ENCODE data around the gene HGFAC. TPM values are rescaled to one million over a fixed set of nuclear protein-coding genes. Genes with fewer than 3 reads are reported as not detected.

Gene HGFAC
- total RNA-seq, 1 donor from 2014 or later, result not detected

DNA sequence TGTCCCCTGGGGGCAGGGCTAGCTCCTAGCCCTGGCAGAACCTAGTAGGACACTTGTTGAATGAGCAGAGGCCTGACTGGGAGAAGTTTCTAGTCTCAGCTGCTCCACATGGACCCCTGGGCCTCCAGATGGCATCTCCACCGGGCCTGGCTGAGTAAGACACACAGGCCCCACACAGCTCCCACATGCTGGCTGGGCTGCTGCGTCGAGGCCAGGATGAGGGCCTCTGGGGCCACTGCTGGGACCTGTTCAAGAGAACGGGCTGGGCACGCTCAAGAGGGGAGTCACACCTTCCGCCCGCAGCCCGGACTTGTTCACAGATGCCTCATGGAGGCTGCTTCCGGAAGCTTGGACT, 4.2 kb upstream of the HGFAC start:
- no peak for DNase-seq (ENCODE audit: low read depth)
- no peak overlapping the region for H3K4me3 ChIP-seq (ENCODE audit: low read depth, low read length)
- TF ChIP-seq, protein P1, sequence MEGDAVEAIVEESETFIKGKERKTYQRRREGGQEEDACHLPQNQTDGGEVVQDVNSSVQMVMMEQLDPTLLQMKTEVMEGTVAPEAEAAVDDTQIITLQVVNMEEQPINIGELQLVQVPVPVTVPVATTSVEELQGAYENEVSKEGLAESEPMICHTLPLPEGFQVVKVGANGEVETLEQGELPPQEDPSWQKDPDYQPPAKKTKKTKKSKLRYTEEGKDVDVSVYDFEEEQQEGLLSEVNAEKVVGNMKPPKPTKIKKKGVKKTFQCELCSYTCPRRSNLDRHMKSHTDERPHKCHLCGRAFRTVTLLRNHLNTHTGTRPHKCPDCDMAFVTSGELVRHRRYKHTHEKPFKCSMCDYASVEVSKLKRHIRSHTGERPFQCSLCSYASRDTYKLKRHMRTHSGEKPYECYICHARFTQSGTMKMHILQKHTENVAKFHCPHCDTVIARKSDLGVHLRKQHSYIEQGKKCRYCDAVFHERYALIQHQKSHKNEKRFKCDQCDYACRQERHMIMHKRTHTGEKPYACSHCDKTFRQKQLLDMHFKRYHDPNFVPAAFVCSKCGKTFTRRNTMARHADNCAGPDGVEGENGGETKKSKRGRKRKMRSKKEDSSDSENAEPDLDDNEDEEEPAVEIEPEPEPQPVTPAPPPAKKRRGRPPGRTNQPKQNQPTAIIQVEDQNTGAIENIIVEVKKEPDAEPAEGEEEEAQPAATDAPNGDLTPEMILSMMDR (conservative IDR thresholded peaks at IDR 0.05; ENCODE audit: low read depth, low read length), result no peak

DNA sequence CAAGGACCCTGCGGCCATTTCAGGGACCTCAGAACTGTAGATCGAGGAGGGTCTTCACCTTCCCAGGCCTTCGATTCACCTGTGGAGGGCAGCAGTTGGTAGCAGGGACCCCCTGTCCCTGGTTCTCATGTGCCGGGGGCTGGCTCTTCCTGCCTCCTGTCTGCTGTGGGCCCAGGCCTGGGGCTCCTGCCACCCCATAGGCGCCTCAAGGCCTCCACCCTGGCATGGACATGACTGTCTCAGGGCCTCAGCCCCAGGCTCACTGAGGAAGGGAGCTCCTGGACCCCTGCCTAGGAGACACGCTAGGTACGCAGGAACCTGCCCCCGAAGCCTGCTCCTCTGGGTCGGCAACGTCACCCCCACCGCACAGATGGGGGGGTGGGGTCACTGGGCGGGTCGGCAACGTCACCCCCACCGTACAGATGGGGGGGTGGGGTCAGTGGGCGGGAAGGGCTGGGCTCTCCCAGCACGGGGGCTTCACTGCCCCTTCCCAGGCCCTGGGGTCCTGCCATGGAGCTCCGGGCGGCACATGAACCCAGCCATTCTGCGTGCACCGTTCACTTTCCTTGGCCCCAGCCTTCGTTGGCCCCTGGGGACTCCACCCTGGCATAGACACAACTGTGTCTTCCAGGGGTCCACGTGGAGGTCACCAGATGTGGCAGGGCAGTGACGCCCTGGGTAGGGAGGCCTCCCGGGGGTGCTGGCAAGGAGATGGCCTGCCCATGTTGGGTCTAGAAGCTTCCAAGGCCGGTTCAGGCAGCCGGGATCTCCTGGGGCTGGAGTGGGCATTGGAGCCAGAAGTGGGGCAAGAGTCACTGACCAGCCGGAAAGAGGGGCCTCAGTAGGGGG, 3.5 kb upstream of the HGFAC start:
- TF ChIP-seq, protein P1 (conservative IDR thresholded peaks at IDR 0.05; ENCODE audit: low read depth, low read length), result no peak
- DNase-seq (ENCODE audit: low read depth), result no peak
- H3K4me3 ChIP-seq (ENCODE audit: low read depth, low read length), result no peak overlapping the region

GRCh38 chr4:3438847-3439180, 3.0 kb upstream of the HGFAC start:
- no peak overlapping the region for H3K4me3 ChIP-seq (ENCODE audit: low read depth, low read length)
- TF ChIP-seq, protein P1 (conservative IDR thresholded peaks at IDR 0.05; ENCODE audit: low read depth, low read length), result no peak
- no peak for DNase-seq (ENCODE audit: low read depth)

DNA sequence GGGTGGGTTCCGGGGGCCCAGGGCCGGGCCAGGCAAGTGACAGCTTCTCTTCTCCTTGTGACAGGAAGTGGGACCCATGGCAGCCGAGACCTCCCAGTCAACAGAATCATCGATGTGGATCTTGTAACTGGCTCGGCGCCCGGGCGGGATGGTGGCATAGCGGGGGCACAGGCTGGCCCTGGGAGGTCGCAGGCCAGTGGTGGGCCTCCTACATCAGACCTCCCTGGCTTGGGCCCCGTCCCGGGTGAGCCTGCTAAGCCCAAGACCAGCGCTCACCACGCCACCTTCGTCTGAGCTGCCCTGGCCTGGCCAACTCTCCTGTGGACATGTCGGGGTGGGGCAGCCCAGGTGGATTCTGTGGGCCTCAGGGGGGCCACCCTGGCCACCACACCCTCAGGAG, 2.4 kb upstream of the HGFAC start:
- DNase-seq (ENCODE audit: low read depth), result no peak
- TF ChIP-seq, protein P1 (conservative IDR thresholded peaks at IDR 0.05; ENCODE audit: low read depth, low read length), result no peak
- no peak overlapping the region for H3K4me3 ChIP-seq (ENCODE audit: low read depth, low read length)

- DNase-seq (ENCODE audit: low read depth), result no peak
- H3K4me3 ChIP-seq (ENCODE audit: low read depth, low read length), result no peak overlapping the region
- TF ChIP-seq, protein P1 (conservative IDR thresholded peaks at IDR 0.05; ENCODE audit: low read depth, low read length), result no peak
Observed at GRCh38 chr4:3440011-3440410, 1.8 kb upstream of the HGFAC start.

DNA sequence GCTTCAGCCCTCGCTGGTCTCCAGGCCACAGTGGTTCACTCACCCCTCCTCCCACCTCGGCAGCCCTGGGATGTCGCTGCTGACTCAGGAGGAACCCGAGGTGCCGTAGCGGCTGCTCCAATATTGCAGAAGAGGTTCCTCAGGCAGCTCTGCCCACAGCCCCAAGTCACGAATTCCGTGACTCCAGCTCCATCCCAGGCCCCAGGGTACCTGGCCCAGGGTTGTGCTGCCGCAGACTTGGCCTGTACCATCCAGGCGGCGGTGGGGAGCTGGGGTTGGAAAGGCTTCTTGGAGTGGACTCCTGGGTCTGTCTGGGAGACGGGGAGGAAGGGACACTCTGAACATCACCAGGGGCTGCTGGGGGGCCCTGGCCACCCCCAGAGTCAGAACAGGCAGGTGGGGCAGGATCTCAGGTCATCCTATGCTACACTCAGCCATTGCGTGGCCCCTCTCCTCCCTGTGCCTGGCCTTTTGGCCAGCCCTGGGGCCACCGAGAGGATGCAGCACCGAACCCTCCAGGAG, 728 bp upstream of the HGFAC start:
- DNase-seq (ENCODE audit: low read depth), result no peak
- TF ChIP-seq, protein P1 (conservative IDR thresholded peaks at IDR 0.05; ENCODE audit: low read depth, low read length), result no peak
- no peak overlapping the region for H3K4me3 ChIP-seq (ENCODE audit: low read depth, low read length)

- TF ChIP-seq, protein P1 (conservative IDR thresholded peaks at IDR 0.05; ENCODE audit: low read depth, low read length), result no peak
- no peak for DNase-seq (ENCODE audit: low read depth)
- no peak overlapping the region for H3K4me3 ChIP-seq (ENCODE audit: low read depth, low read length)
Observed at GRCh38 chr4:3442460-3442958, 741 bp downstream of the HGFAC start.

All from epithelial cell of proximal tubule (primary cell).